Superior temporal gyrus (tissue), 1 donor: ENCODE measurements around the gene EHBP1.
"Not testable (repeated sequence)": the region's sequence is repeated elsewhere in the genome, so short reads cannot be mapped to it uniquely, and the experiment has no call there.

Experiments used
- DNase-seq: peaks from one replicate; pipeline ENCODE4 v3.0.0-alpha.2; 2016; ENCODE audit errors: extremely low spot score

Gene EHBP1

DNA sequence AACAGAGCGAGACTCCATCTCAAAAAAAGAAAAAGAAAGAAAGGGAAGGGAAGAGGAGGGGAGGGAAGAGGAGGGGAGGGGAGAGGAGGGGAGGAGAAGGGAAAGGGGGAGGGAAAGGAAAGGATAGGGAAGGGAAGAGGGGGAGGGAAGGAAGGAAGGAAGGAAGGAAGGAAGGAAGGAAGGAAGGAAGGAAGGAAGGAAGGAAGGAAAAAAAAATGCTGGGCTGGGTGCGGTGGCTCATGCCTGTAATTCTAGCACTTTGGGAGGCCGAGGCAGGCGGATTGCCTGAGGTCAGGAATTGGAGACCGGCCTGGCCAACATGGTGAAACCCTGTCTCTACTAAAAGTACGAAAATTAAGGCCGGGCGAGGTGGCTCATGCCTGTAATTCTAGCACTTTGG is 314.2 kb downstream of the EHBP1 start:
- not testable (repeated sequence) for DNase-seq

DNA sequence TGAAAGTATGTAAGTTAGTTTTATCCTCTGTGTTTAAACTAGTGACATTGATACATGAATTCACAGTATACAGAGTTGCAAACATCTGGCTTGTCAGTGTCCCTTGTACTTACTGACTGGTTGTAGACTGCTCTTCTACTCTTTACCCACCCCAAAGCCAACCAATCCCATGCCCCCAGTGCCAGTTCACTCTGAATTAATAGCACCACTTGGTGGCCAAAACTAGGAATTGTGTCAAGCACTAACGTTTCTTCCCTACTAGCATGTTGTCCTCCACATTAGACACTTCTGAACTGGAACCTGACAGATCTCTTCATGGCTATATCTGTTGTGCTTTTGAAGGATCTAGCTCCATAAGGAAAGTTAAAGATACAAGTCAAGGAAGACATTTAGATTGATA is 317.9 kb downstream of the EHBP1 start:
- DNase-seq: no peak

- no peak for DNase-seq
Observed at GRCh38 chr2:63027220-63027619, 321.7 kb downstream of the EHBP1 start.

DNA sequence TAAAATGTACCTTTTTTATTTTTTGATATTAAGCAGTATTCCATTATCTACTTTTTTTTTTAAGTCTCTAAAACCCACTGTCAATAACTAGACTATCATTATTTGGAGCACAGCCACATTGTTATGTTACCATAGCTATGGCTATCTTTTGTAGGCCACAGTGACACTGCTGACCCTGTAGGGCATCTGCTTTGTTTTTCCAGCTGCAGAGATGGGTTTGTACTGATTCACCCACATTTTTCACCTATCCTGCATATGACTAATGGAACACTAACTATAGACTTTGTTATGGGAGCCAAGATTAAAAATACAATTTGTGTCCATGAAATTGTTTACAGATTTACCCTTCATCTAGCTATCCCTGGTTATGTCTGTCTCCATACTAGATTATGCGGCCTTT is 323.5 kb downstream of the EHBP1 start:
- no peak for DNase-seq

GRCh38 chr2:63034526-63034925 is 329.0 kb downstream of the EHBP1 start:
- no peak for DNase-seq

DNA sequence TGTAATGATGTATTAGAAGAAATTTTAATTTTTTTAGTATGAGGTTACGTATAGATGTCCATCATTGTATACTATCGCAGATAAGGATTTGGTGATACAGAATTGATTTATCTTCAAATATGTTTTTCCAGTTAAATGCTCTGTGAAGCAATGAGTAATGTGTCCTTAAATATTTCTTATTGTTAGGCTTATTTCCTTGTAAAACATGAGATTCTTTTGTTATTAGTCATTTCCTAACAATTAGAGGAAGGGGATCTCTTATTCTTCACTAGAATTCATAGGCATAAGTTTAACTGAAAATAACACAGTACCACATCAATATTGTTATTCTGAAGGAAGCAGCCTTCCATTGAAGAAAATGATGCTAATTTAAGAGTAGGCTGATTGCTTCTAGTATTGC is 329.7 kb downstream of the EHBP1 start:
- DNase-seq: no peak

- no peak for DNase-seq
Observed at GRCh38 chr2:63035660-63036059, 330.1 kb downstream of the EHBP1 start.

GRCh38 chr2:63038034-63038433 is 332.5 kb downstream of the EHBP1 start:
- DNase-seq: no peak

GRCh38 chr2:63040586-63040985 is 335.1 kb downstream of the EHBP1 start:
- no peak for DNase-seq

- DNase-seq: no peak
Observed at GRCh38 chr2:63041592-63041991, 336.1 kb downstream of the EHBP1 start.

GRCh38 chr2:63044362-63045327 is 339.1 kb downstream of the EHBP1 start:
- DNase-seq: no peak

GRCh38 chr2:63046552-63046951 is 341.0 kb downstream of the EHBP1 start:
- no peak for DNase-seq

GRCh38 chr2:63046961-63047320 is 341.4 kb downstream of the EHBP1 start:
- no peak for DNase-seq

DNA sequence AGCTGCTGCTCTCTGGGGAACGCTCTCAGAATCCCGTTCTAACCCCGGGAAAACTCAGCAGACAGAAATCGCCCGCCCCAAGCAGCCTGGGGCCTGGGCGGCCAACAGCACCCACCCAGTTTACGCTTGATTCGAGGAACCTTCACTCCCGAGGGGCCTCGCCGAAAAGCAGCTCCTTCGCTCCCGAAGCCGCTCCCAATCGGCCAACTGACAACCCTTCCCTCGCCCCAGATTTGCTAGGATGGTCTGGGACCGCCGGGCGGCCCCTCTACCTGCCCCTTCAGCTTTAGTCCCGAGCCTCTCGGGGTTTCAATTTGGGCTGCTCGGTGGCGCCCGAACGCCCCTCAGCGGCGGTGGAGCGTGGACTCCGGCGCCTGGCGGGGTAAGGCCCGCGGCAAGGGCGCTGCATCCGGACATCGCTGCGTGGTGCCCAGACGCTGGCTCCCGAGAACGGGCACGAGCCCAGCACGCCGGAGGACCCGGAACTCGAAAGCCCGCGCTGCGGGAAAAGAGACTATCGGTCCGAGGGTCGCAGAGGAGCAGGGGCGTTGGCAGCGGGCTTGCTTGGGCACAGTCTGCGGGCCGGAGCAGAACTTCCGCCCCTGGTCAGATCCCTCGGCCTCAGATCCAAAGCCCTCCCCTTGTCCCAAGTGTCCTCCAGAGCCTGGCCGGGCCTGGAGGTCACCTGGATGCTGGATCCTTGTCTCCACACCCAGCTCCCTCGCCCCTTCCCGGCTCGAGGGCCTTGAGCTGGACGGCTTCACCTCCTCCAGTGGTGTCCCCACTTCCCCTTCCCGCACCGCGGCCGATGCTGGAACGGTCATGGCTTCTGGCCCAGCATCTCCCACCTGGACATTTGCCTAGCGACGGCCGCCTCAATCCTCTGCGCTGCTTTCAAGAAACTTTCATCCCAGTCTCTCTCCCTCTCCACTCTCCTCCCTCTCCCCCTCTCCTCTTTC is 342.1 kb downstream of the EHBP1 start:
- no peak for DNase-seq

DNA sequence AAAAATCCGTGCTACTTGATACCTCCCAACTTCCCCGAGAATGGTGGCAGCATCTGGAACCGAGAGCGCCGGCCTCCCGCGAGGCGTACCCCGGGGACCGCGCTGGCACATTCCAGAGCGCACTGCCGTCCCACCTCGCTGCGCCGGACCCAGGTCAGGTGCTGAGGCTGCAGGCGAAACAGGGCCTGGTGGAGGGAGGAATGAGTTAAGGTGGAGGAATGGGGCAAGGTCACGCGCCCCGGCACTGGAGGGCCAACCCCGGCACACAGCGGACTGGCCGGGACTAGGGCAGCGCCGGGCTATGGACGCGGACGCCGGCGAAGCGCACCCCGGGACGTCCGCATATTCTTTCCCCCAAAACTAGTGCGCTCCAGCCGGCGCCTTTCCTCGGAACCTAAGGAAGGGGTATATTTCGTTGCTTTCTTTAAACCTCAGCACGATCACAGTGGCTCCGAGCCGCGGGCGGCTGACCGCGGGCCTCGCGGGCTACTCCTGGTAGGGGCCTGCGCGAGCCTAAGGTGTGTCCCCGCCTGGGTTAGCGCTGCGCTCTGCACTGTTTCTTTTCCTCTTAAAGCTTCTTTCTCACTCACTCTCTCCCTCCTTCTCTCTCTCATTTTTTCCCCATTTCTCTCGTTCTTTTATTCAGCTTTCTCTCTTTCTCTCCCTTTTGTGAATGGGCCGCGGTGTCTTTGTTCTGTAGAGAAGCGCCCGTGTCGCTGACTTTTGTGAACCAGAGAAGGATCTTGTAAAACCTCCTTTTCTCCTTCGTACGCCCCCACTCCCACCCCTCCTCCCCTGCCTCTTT is 343.1 kb downstream of the EHBP1 start:
- DNase-seq: no peak

GRCh38 chr2:63049211-63049969 is 343.9 kb downstream of the EHBP1 start:
- no peak for DNase-seq

DNA sequence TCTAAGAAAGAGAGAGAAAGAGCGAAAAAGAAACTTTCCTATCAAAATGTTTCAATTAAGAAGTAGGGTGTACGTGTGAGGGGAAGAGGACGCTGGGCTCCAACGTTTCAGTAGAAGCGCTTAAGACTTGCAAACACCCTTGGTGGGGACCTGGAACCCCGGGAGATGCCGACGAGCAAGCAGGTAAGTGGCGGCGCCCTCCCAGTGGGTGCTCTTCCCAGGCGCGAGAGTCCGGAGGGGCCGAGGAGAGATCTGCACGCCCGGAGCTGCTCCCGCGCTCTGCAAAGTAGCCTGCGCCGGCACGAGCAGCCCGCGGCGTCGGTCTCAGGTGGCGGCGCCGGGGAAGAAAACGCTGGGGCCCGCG is 344.4 kb downstream of the EHBP1 start:
- no peak for DNase-seq

- DNase-seq: no peak
Observed at GRCh38 chr2:63050334-63051041, 345.0 kb downstream of the EHBP1 start, which contains the start of gene OTX1. Gene OTX1 (plus strand): TSS chr2:63050830. CDS start chr2:63052991, 2,161 bp downstream.

DNA sequence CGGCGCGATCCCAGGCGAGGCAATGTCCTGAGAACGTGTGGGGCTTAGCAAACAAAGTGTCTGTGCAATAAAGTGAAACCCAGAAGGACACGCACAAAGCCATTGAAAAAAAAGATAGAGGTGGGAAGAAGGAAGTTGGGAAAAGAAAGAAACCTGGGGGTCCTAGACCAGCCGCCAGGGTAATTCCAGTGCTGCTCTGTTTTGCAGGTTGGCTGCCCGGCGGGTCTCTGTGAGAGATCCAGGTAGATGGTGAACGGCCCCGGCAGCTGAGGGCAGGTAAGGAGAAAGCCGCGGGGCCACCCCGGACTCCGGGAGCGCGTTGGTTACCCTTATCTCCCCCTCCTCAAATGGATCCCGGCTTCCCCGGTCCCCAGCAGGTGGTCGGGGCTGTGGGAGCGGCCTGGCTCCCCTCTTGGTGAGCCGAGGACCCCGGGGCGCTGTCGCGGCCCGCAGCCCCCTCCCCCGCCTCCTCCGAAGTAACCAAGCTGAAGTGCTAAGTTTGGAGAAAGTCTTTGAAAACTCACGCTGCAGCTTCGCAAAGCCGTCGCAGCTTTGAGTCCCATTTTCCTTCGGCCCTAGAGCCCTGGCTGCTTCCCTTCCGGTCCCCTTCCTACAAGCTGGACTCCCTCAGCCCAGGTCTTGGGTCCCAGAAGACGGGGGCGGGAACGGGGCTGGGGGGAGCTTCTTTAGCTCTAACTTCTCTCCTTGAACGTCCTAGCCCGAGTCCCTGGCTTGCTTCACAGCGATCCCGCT is 345.7 kb downstream of the EHBP1 start:
- no peak for DNase-seq
